IMR-90 (cell line): ENCODE results near the gene HNRNPH2. TPM values are rescaled to one million over a fixed set of nuclear protein-coding genes. Genes with fewer than 3 reads are reported as not detected.

ENCODE experiments used
- ATAC-seq: fragments of 200-7000 bp; cut with Tn5 transposase; 2 replicates; pipeline ENCODE4 v1.9.1; 2020; ENCODE audit warnings: low read depth, mild to moderate bottlenecking, moderate library complexity
- BruUV-seq: library from RNA; stranded (reverse); fragments of 400-500 nt; replicated peaks from 2 replicates; lab custom pipeline; 2021; lab: Mats Ljungman, UMichigan
- CTCF ChIA-PET: fragments of 300-600 bp; formaldehyde crosslinking; extraction: SDS; loops from one replicate; lab custom pipeline; 2021; ENCODE audit warnings: antibody characterized with exemption; lab: Yijun Ruan, JAX
- POLR2A ChIA-PET: fragments of 300-600 bp; sonication (Branson Sonifier 250); formaldehyde crosslinking; loops from one replicate; lab custom pipeline; 2022; ENCODE audit warnings: antibody characterized with exemption; ENCODE audit not compliant: unreplicated experiment; lab: Charles Lee
- DNase-seq: peaks from one replicate; pipeline ENCODE4 v3.0.0; 2013
- H2AFZ ChIP-seq: replicated peaks from 2 replicates; pipeline ENCODE3; 2013; ENCODE audit warnings: low read length, mild to moderate bottlenecking; ENCODE audit not compliant: poor library complexity
- H2AK5ac ChIP-seq: 2 replicates; pipeline ENCODE4 v1.6.1; 2013; ENCODE audit warnings: low read depth, low read length, inconsistent platforms
- H2AK9ac ChIP-seq: replicated peaks from 2 replicates; pipeline ENCODE3; 2013; ENCODE audit warnings: mild to moderate bottlenecking, low read depth, low read length, moderate library complexity; ENCODE audit not compliant: poor library complexity
- H2BK120ac ChIP-seq: 2 replicates; pipeline ENCODE4 v1.6.1; 2013; ENCODE audit warnings: low read depth, low read length, inconsistent platforms
- H2BK15ac ChIP-seq: 3 replicates; pipeline ENCODE4 v1.6.1; 2013; ENCODE audit warnings: low read depth, low read length, inconsistent platforms
- H2BK20ac ChIP-seq: 2 replicates; pipeline ENCODE4 v1.6.1; 2013; ENCODE audit warnings: low read depth, mild to moderate bottlenecking, inconsistent platforms, low read length, moderate library complexity
- H2BK5ac ChIP-seq: 2 replicates; pipeline ENCODE4 v1.6.1; 2013; ENCODE audit warnings: mild to moderate bottlenecking, low read depth, low read length, inconsistent platforms; ENCODE audit not compliant: poor library complexity, severe bottlenecking
- H3K14ac ChIP-seq: replicated peaks from 2 replicates; pipeline ENCODE4 v1.6.1; 2013; ENCODE audit warnings: low read depth, low read length, inconsistent platforms
- H3K18ac ChIP-seq: 2 replicates; pipeline ENCODE4 v1.6.1; 2013; ENCODE audit warnings: low read depth, low read length, control low read depth
- H3K23ac ChIP-seq: 2 replicates; pipeline ENCODE4 v1.6.1; 2013; ENCODE audit warnings: low read depth, low read length, inconsistent platforms
- H3K27ac ChIP-seq: 2 replicates; pipeline ENCODE4 v1.5.1; 2013; ENCODE audit warnings: mild to moderate bottlenecking, control low read depth, low read length; ENCODE audit not compliant: insufficient read depth
- H3K27me3 ChIP-seq: 2 replicates; pipeline ENCODE4 v1.6.1; 2013; ENCODE audit warnings: low read length; ENCODE audit not compliant: control insufficient read depth, insufficient read depth
- H3K36me3 ChIP-seq: 2 replicates; pipeline ENCODE4 v1.6.1; 2013; ENCODE audit warnings: low read length, mixed read lengths; ENCODE audit not compliant: control insufficient read depth, insufficient read depth
- H3K4ac ChIP-seq: 2 replicates; pipeline ENCODE4 v1.6.1; 2013; ENCODE audit warnings: low read depth, low read length, inconsistent platforms
- H3K4me1 ChIP-seq: 2 replicates; pipeline ENCODE4 v1.6.1; 2013; ENCODE audit warnings: low read length, mixed read lengths; ENCODE audit not compliant: control insufficient read depth, insufficient read depth
- H3K4me2 ChIP-seq: 2 replicates; pipeline ENCODE4 v1.6.1; 2013; ENCODE audit warnings: low read depth, mild to moderate bottlenecking, control low read depth, low read length, moderate library complexity
- H3K4me3 ChIP-seq: 2 replicates; pipeline ENCODE4 v1.5.1; 2013; ENCODE audit warnings: low read depth, mild to moderate bottlenecking, control low read depth, low read length, moderate library complexity; ENCODE audit not compliant: insufficient read depth
- H3K56ac ChIP-seq: 2 replicates; pipeline ENCODE4 v1.6.1; 2013; ENCODE audit warnings: low read length, inconsistent platforms; ENCODE audit not compliant: insufficient read depth; ENCODE audit errors: extremely low read depth
- H3K79me1 ChIP-seq, 2 experiments: 2 replicates each; pipeline ENCODE4 v1.6.1; 2013; ENCODE audit warnings: low read length in 2 of 2, inconsistent platforms in 1 of 2, low read depth in 1 of 2
- H3K9ac ChIP-seq: 2 replicates; pipeline ENCODE4 v1.6.1; 2013; ENCODE audit warnings: low read depth, low read length, control low read depth
- H3K9me1 ChIP-seq: 2 replicates; pipeline ENCODE4 v1.6.1; 2013; ENCODE audit warnings: low read length, inconsistent platforms; ENCODE audit not compliant: insufficient read depth
- H3K9me3 ChIP-seq: 2 replicates; pipeline ENCODE4 v1.6.1; 2013; ENCODE audit warnings: low read length; ENCODE audit not compliant: control insufficient read depth, insufficient read depth
- H4K20me1 ChIP-seq: 2 replicates; pipeline ENCODE4 v1.6.1; 2013; ENCODE audit warnings: low read length, inconsistent platforms; ENCODE audit not compliant: insufficient read depth
- H4K5ac ChIP-seq: 2 replicates; pipeline ENCODE4 v1.6.1; 2013; ENCODE audit warnings: mild to moderate bottlenecking, low read depth, low read length, control low read depth
- H4K8ac ChIP-seq, 2 experiments: 2 replicates each; pipeline ENCODE4 v1.6.1; 2013; ENCODE audit warnings: low read depth in 2 of 2, low read length in 2 of 2, control low read depth in 1 of 2, inconsistent platforms in 1 of 2
- H4K91ac ChIP-seq: 2 replicates; pipeline ENCODE4 v1.6.1; 2013; ENCODE audit warnings: low read depth, low read length, inconsistent platforms; ENCODE audit not compliant: insufficient read depth
- BHLHE40 ChIP-seq: fragments of 150-350 bp; IDR thresholded peaks from 2 replicates; pipeline ENCODE4 v1.6.1; 2016; ENCODE audit warnings: mild to moderate bottlenecking, low read depth, low read length
- CEBPB ChIP-seq: IDR thresholded peaks from 2 replicates; pipeline ENCODE4 v1.6.1; 2012; ENCODE audit warnings: low read depth, low read length, improper control_type of control experiment
- CHD1 ChIP-seq: IDR thresholded peaks from 2 replicates; pipeline ENCODE4 v1.6.1; 2012; ENCODE audit warnings: low read depth, low read length, improper control_type of control experiment
- MAFK ChIP-seq: IDR thresholded peaks from 2 replicates; pipeline ENCODE4 v1.6.1; 2012; ENCODE audit warnings: low read depth, low read length, improper control_type of control experiment
- RFX5 ChIP-seq: IDR thresholded peaks from 2 replicates; pipeline ENCODE4 v1.8.0; 2012; ENCODE audit warnings: low read depth, mild to moderate bottlenecking, low read length, moderate library complexity
- WGBS, 2 experiments: methylation state at CpG; one replicate each; pipeline versions ENCODE4 v1.1.5 to v1.1.7; 2013; ENCODE audit warnings: missing lambda C conversion rate in 2 of 2; ENCODE audit not compliant: insufficient read length in 1 of 2; ENCODE audit errors: extremely low coverage in 2 of 2; 5-methylcytosine and 5-hydroxymethylcytosine counted together
- dilution Hi-C: fragments of 300-500 bp; cut with HindIII; formaldehyde crosslinking; loops from one replicate; pipeline ENCODE4 v1.14.3; 2018; ENCODE audit warnings: low sequenced_read_pairs; ENCODE audit not compliant: unreplicated experiment
- in situ Hi-C: fragments of 300-500 bp; cut with MboI; formaldehyde crosslinking; loops from 3 replicates; pipeline ENCODE4 v1.14.3; 2019; ENCODE audit warnings: low sequenced_read_pairs, inconsistent platforms, mixed read lengths
- intact Hi-C: fragments of 100-400 bp; cut with micrococcal nuclease; formaldehyde crosslinking; loops from 2 replicates; pipeline ENCODE4 v1.10.0; 2022
- polyA plus RNA-seq, 3 experiments: library from polyadenylated mRNA; depleted of rRNA; stranded (reverse); fragments of >200 nt; gene quantifications; 2 replicates each; pipeline ENCODE4 v1.2.3, GENCODE V29; 2012; ENCODE audit warnings: low replicate concordance in 1 of 3
- total RNA-seq: library from RNA; depleted of rRNA; stranded (reverse); fragments of >200 nt; gene quantifications from 2 replicates; pipeline ENCODE4 v1.2.3, GENCODE V29; 2012
- TF ChIP-seq, protein P1 (sequence below): fragments of 150-350 bp; IDR thresholded peaks from 2 replicates; pipeline ENCODE4 v1.6.1; 2017; ENCODE audit warnings: mild to moderate bottlenecking, antibody characterized with exemption, low read length, low read depth
- TF ChIP-seq, protein P2 (sequence below): fragments of 150-350 bp; IDR thresholded peaks from 2 replicates; pipeline ENCODE4 v1.6.1; 2016; ENCODE audit warnings: low read depth, mild to moderate bottlenecking, low read length, moderate library complexity, borderline replicate concordance
- TF ChIP-seq, protein P3 (sequence below): conservative IDR thresholded peaks from 2 replicates; pipeline ENCODE4 v1.5.1; 2012; ENCODE audit warnings: mild to moderate bottlenecking, low read depth, low read length, improper control_type of control experiment

The HNRNPH2 gene
- total and polyA plus RNA-seq, 2 of the 4 experiments (the other 2 are of a cell fraction) = 42.8 to 54.3 TPM

DNA sequence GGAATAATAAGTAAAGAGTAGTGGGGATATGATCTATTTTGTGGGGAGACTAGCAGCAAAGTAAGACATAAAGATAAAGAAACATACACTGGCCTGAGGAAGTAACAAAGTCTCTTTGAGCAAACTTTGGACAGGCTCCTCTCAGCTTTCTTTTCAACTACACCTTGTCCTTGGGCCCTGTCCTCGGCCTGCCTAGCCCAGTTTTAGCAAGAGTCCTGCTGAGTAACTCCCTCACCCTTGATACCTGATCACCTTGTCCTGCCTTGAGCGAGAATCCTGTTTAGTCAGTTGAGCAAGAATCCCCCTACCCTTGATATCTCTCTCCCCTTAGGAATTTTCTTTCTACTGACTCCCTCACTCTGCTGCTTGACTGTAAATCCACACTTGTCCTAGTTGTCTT lies 11.5 kb downstream of the HNRNPH2 start:
- Histone ChIP-seq H3K9ac (no peak overlapping the region), H2BK5ac (no peak overlapping the region), H3K4ac (no peak overlapping the region), H3K14ac (no peak overlapping the region), H2AK9ac (no peak overlapping the region), H2BK20ac (no peak overlapping the region), H4K5ac (no peak overlapping the region), H3K4me1 (peaks cover 4% of the 10 kb centered on the region; the same call in 1 of the 2 replicates), H3K18ac (no peak overlapping the region), H3K27ac (no peak overlapping the region), H2AFZ (no peak overlapping the region), H4K91ac (no peak overlapping the region), H3K23ac (no peak overlapping the region), H4K20me1 (no peaks in the 10 kb centered on the region), H4K8ac (no peak overlapping the region), H3K79me1 (no peaks in the 10 kb centered on the region; a peak in 1 of 4 replicates), H3K56ac (no peak overlapping the region), H3K36me3 (no peaks in the 10 kb centered on the region), H2AK5ac (no peak overlapping the region), H2BK120ac (no peak overlapping the region), H2BK15ac (no peak overlapping the region), H3K4me3 (no peak overlapping the region), H3K4me2 (no peak overlapping the region), H3K27me3 (peaks cover 2% of the 10 kb centered on the region; the same call in 1 of the 2 replicates), H3K9me3 (no peaks in the 10 kb centered on the region), H3K9me1 (no peaks in the 10 kb centered on the region)
- WGBS, 2 experiments = no CpG with 5 or more reads among the region's 2 CpGs
- ChIA-PET POLR2A (no interaction called here), CTCF (no interaction called here)
- DNase-seq = no peak
- intact Hi-C loops (loop anchor here (5.0 kb wide), 2 partner anchors 63 to 173 kb away; no protein-coding TSS in a partner anchor), in situ Hi-C loops (loop anchor here (5.0 kb wide), 1 partner anchor 378 kb away; no protein-coding TSS in a partner anchor), dilution Hi-C loops (no loop called here)
- TF ChIP-seq, protein P1, sequence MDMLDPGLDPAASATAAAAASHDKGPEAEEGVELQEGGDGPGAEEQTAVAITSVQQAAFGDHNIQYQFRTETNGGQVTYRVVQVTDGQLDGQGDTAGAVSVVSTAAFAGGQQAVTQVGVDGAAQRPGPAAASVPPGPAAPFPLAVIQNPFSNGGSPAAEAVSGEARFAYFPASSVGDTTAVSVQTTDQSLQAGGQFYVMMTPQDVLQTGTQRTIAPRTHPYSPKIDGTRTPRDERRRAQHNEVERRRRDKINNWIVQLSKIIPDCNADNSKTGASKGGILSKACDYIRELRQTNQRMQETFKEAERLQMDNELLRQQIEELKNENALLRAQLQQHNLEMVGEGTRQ = no peak
- TF ChIP-seq CHD1 (no peak), CEBPB (no peak), BHLHE40 (no peak), MAFK (no peak), RFX5 (no peak)
- TF ChIP-seq, protein P2, sequence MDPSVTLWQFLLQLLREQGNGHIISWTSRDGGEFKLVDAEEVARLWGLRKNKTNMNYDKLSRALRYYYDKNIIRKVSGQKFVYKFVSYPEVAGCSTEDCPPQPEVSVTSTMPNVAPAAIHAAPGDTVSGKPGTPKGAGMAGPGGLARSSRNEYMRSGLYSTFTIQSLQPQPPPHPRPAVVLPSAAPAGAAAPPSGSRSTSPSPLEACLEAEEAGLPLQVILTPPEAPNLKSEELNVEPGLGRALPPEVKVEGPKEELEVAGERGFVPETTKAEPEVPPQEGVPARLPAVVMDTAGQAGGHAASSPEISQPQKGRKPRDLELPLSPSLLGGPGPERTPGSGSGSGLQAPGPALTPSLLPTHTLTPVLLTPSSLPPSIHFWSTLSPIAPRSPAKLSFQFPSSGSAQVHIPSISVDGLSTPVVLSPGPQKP = no peak
- TF ChIP-seq, protein P3, sequence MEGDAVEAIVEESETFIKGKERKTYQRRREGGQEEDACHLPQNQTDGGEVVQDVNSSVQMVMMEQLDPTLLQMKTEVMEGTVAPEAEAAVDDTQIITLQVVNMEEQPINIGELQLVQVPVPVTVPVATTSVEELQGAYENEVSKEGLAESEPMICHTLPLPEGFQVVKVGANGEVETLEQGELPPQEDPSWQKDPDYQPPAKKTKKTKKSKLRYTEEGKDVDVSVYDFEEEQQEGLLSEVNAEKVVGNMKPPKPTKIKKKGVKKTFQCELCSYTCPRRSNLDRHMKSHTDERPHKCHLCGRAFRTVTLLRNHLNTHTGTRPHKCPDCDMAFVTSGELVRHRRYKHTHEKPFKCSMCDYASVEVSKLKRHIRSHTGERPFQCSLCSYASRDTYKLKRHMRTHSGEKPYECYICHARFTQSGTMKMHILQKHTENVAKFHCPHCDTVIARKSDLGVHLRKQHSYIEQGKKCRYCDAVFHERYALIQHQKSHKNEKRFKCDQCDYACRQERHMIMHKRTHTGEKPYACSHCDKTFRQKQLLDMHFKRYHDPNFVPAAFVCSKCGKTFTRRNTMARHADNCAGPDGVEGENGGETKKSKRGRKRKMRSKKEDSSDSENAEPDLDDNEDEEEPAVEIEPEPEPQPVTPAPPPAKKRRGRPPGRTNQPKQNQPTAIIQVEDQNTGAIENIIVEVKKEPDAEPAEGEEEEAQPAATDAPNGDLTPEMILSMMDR = no peak
- ATAC-seq = no peak
- BruUV-seq = no TSS peak
